ENCODE data around the gene IL17RA.

- TF ChIP-seq CTCF (IDR thresholded peaks at IDR 0.05; ENCODE audit: poor library complexity) (no peak), EZH2 (IDR thresholded peaks at IDR 0.05; ENCODE audit: borderline replicate concordance) (no peak)
These were observed 68.2 kb downstream of the IL17RA start for GRCh38 chr22:17152971-17153370.

Measured in hepatocyte (in vitro differentiated cells).